Activated T-cell treated with anti-CD3 and anti-CD28 coated beads, Interleukin-2, amount 50 U/mL, for 48 hours (primary cell): Measurements from ENCODE around the gene BST1.
"Not testable (repeated sequence)": the region's sequence is repeated elsewhere in the genome, so short reads cannot be mapped to it uniquely, and the experiment has no call there.

Experiments
- DNase-seq, 2 experiments: peaks; one replicate each; pipeline ENCODE4 v3.0.0-alpha.2; 2020

Gene BST1

DNA sequence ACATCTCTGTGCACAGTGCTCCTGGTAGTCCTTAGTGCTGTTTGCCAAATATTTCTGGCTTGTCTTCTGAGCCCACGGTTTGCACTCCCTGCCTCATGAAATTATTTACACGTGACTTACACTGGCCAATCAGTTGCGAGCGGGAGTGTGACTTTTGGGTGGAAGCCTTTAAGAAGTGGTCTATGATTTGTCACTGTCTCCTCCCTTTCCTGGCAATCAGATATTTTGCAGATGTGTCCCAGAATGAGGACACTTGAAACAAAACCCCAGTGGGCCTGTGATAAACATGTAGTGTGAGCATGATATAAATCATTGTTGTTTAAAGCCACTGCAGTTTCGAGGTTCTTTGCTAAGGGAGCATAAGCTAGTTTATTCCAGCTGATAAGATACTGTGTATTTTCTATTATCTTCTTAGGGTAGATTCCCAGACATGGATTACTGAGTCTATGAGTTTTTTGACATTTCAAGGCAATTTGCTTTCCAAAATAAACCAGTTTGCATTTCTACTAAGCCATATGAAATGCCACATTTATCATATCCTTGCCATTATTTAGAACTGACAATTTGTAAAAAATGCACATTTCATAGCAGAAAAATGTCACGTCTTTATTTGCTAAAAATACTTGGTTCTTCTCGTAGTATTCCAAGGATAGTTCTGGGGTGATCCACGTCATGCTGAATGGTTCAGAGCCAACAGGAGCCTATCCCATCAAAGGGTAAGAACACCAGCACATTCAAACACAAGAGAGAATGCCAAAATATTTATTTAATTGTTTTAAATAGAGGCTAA is 12.0 kb downstream of the BST1 start:
- no peak for DNase-seq

DNA sequence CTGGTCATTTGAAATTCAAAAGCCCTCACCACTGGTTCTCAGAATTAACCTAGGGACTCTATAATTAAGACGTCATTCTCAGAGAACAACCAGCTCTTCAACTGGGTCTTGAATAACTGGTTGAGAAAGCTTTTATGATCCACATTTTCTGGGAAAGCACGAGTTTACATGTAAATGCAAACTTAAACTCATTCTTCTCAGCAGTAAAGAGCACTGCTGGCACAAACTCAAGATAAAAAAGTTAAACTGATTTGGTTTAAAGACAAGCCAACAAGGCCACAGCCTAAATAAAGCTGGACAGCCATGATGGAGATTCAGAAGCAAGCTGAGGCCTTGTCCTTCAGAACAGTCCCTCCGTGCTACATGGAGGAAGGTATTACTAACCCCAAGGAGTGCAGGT is 13.2 kb downstream of the BST1 start:
- no peak for DNase-seq

DNA sequence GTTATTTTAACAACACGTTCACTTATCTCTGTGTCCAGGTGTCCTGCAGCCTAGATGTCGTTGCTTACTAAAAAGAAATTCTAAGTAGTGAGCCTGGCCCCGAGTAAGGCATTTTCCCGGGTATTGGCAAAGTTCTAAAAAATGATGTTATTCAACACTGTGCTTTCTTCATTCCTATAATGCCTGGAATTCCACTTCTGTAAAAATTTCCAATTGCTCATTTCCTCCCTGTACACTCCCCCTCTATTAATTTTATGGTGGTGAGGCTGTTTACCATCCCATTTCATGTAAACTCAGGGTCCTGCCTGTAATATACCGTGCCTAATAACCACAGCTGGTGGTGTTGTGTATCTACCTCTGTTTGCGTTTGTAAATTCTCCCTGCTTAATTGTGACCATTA is 14.2 kb downstream of the BST1 start:
- DNase-seq, result no peak

DNA sequence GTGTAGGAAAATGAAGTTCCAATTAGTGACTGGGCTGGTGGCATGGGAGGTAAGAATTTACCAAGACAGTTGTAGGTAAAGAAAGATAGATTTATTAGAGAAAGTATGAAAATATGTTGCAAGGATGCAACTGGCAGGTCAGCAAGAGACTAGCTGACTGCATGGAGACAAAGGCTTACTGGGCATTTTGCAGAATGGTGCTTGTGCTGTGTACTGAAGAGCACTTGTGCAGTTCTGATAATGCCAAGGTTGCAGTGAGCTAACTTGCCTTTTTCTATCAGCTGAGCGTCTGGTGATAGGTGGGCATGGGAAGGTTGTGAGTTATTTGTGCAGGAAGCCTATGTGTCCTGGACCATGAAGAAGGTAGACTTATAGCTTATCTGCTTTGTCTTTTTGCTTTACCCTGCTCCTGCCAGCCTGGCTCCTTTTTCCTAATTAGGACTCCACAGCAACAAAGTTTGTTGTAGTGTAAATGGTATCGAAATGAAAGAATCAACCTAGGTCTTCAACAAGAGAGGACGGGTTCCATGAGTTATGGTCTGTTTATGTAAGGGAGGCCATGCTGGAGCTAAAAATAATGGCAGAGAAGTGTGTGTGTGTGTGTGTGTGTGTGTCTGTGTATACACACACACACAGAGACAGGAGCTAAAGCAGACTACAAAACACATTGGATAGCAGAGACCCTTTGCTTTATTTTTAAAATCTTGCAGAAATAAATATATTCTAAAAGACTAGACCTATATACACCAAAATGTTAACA is 15.0 kb downstream of the BST1 start:
- no peak for DNase-seq

DNA sequence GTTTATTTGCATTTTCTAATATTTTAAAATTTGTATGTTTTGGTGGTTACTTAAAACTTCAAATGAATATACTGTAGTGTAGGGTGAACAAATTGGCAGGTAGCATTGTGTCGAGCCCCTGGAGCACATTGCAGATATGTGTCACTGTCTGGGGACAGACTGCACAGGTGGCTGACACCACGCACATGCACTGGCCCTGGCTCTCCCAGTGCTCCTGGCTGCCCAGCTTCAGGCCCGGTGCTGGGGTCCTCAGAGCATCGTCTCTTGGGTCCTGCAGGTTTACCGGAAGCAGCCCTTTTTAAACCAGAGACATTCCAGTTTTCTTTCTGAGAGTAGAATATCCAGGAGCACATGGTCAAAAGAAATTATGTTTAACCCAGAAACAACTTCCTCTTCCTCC is 15.6 kb downstream of the BST1 start:
- no peak for DNase-seq

DNA sequence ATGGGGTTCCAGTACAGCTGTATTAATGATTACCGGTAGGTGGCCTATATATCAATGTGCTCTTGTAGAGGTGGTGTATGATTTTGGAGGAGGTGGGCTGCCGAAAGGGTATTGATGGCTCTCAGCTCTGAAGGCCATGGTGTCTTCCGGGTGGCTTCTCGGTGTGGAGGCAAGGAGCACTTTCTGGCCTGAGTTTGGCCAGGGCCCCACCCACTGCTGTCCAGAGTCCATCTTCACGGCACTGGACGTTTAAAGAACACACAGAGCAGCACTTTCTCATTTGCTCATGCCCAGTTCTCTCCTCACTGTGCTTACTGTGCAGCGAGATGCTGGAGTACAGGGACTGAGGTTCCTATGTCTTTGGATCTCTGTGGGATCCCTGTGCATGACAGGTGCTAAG is 16.1 kb downstream of the BST1 start:
- no peak for DNase-seq

DNA sequence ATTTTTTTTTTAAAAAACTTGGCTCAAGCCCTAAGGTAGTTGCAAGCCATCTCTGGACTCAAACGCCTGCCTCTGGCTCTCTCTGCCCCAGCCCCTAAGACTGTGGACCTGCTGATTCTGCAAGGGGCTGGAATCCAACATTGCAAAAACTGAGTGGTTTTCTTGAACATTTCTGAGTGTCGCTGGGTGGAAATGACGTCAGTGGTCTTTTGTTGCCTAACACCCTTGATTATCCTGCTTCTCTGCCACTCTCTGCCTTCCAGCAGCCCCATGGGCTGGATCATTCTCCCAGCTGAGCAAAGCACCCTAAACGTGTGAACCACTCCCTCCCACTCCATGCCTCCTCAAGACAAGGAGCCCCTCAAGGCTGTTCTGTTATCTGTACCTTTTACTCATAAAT is 16.6 kb downstream of the BST1 start:
- no peak for DNase-seq

DNA sequence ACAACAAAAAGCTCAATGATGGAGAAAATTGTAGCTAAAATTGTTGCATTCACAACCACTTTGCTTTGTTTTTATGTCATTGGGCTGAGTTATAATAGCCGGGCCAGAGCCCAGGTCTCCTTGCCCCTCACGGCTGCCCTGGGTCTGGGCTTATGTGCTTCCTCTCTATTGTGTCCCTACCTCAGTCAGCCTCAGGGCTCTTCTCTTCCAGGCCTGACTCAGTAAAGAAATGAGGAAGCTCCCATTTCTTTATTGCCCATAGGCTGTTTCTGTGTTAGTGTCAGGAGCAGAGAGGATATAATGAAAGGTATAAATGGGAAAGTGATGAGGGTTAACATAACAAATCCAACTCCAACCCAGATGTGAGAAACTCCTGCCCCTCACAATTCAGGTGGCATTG is 18.0 kb downstream of the BST1 start:
- no peak for DNase-seq

DNA sequence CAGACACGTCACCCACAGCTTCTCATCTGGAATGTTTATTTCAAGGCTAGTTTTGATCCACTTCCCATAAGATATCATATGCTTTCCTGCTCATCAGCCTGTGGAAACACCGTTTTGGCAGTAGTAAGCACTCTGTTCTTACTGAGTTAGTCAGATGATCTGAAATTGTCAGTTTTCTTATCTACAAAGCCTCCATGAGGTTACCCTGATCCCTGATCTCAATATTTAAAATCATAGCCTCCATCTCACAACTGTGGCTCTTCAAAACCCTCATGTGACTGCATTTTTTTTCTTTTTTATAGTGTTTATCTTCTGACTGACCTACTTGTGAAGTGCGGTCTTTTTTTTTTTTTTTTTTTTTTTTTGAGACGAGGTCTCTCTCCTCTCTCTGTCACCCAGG is 22.7 kb downstream of the BST1 start:
- no peak for DNase-seq

DNA sequence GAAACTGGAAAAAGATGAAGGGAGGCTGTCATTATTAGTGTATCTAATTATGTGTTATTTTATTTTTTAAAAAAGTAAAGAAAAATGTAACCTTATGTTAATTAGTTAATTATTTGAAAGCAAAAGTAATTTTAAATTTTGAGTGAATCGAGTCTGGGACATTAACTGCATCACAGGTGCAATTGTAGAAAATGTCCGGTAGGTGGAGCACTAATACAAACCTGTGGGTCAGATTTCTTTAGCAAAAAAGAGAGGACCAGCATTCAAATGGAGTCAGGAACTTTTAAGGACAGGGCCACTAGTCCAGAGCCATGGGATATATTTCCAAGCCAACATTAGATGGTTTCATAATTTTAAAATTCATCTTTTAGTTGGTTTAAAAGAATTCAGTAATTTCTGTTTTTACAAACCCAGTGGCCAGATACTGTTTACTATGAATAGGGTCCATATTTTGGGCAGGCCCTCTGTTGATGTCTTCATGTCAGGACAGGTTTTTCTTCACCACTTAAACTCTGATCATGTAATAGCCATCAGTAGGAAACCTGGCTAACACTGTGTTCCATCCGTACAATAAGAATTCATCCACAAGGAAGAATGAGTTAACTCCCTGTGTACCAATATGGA is 27.2 kb downstream of the BST1 start:
- DNase-seq, result no peak

DNA sequence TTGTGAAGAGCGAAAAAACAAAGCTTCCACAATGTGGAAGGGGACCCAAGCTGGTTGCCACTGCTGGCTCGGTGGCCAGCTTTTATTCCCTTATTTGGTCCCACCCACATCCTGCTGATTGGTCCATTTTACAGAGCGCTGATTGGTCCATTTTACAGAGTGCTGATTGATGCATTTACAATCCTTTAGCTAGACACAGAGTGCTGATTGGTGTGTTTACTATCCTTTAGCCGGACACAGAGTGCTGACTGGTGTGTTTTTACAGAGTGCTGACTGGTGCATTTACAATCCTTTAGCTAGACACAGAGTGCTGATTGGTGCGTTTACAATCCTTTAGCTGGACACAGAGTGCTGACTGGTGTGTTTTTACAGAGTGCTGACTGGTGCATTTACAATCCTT is 30.2 kb downstream of the BST1 start:
- not testable (repeated sequence) for DNase-seq

DNA sequence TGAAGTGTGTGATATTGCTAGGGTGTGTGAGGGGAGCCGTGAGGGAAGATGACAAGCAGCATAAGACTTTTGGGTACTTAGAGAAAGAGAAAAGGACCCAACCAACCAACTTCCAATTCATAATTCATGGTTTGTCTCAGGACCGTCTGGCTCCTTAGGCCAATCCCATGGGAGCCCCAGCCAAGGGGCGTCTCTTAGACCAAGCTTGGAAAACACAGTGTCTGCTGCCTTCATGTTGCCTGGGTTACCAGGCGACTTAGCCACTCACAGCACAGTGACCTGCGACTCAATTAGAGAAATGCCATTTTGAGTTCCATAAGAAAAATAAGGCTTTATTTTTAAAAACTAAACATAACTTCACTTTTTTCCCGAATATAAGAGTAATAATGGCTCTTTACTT is 32.7 kb downstream of the BST1 start:
- DNase-seq, result no peak

DNA sequence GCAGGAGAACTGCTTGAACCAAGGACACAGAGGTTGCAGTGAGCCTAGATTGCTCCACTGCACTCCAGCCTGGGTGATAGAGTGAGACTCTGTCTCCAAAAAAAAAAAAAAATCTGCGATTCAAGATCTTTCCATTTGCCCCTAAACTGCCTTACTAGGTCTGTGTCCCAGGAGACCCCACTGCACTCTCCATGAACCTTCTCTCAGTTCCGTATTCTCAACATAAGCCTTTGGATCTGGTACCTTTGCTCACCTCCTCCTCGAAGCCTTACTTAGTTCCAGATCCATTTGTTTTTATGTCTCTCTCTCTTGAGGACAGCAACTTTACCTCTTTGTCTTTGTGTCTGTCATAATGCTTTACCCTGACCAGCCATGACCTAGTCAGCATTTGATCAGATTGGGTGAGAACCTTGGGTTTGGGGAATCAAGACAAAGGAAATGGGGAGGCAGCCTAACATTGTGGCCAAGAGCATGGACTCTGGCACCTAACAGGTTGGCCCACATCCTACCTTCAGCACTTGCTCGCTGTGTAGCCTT is 33.7 kb downstream of the BST1 start:
- DNase-seq, result no peak

DNA sequence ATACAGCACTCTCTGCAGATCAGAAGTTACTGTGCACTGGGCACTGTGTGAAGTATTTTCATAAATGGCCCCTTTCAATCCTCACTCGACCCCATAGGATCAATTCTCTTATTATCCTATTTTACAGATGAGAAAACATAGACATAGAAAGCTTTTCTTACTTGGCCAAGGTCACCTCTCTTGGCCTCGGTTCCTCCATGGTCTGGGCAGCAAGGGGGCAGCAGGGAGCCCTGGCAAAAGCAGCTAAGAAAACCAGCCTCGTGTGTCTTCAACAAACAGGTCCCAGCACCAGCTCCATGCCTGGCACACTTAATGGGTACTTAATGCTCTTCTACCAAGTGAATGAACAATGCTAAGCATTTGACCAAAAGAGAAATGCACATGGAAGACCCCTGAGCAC is 34.4 kb downstream of the BST1 start:
- DNase-seq, result no peak

DNA sequence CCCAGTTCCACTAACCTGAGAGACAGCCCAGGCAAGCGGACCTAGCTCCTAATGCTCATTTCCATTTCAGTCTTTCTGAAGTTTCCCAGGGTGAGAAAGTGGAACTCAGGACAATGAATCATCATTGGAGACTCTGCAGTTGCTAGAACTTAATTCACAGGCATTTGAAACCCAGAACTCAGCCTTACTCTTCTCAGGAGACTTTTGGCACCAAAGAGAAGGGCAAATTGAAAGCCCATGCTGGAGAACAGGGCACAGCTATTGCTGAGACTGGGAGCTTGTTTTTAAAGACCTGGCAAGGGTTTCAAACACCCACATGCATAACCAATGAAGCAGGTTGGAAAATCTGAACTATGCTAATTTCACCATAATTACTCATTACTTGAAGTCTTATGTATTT is 36.0 kb downstream of the BST1 start:
- peak; percentile 44 to 48 for DNase-seq

DNA sequence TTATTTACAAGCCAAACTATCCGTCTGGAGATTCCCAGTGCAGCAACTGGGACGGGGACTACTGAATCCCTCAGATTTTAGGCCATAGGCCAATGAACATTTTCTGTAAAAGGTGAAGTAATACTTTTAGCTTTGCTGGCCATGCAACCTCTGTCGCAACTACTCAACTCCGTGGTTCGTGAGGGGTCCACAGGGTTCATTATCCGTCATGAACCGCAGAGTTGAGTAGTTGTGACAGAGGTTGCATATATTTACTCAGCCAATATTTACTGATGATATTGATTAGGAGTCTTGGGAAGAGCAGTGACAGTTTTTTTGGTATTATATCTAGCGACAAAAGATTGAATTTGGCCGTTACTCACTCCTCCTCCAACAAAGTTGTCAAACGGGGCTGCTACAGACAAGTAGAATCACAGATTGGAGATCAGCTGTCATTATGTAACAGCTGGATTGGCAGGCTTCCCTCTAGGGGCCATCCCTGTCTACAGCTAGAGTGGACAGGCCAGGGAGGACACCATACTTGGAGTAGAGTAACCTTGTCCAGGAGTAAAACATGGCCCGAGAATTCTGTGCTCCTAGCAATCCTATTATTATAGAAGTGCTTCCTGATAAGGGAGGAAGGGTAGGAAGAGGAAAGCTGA is 38.0 kb downstream of the BST1 start:
- no peak for DNase-seq

DNA sequence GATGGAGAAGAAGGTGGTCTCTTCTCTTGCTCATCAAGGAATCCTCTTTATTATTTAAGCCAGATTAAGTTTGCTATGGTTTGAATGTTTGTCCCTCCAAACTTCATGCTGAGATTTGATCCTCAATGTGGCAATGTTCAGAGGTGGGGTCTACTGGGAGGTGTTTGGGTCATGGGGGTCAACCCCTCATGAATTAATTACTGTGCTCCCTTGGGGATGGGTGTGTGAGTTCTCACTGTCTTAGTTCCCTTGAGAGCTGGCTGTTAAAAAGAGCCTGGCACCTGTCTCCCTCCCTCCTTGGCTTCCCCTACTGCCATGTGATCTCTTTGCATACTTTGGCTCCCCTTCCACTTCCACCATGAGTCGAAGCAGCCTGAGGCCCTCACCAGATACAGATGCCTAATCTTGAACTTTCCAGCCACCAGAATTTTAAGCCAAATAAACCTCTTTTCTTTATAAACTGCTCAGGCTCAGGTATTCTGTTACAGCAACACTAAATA is 39.3 kb downstream of the BST1 start:
- DNase-seq, result no peak

DNA sequence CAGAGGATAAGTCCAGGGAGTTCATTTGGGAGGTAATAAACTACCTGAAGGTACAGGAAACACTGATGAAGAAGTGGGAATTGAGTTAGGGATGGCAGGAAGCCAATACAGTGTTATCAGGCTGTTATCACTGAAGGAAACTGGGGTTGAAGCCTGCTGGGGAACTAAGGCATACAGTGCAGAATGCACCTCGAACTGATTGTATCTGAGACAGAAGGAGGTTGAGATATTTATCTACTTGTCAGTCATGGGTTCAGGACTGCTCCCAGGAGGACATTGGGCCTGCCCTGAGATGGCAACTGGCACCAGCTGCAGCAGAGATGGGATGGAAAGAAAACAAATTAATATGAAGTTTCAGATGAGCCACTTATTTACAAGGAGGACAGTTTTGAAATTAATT is 39.8 kb downstream of the BST1 start:
- no peak for DNase-seq

DNA sequence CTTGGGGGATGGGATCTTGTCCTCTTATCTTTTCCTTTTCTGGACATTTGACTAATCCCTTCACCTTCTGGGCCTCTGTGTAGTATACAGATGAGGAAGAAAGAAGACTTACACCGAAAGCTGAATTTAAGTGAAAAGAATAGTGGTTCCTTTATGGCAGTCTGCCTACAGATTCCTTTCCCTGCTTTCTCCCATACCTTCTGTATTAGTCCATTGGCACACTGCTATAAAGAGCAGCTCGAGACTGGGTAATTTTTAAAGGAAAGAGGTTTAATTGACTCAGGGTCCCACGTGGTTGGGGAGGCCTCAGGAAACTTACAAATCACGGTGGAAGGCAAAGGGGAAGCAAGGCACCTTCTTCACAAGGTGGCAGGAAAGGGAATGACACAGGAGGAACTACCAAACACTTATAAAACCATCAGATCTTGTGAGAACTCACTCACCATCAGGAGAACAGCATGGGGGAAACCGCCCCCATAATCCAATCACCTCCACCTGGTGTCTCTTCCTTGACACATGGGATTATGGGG is 41.2 kb downstream of the BST1 start:
- no peak for DNase-seq

DNA sequence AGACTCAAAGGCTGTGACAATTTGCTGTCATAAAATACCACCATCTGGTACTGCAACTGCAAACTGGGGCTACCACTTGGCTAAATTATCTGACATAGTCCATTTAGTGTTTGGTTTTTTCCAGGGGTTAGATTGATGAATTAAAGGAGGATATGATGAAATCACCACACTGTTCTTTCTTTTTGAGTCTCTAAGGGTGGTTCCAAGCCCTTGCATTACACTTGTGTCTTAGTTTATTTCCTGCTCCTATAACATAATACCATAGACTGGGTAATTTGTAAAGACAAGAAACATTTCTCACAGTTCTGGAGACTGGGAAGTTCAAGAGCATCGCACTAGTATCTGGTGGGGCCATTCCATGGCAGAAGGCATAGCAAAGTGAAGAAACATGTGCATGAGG is 43.2 kb downstream of the BST1 start:
- no peak for DNase-seq

DNA sequence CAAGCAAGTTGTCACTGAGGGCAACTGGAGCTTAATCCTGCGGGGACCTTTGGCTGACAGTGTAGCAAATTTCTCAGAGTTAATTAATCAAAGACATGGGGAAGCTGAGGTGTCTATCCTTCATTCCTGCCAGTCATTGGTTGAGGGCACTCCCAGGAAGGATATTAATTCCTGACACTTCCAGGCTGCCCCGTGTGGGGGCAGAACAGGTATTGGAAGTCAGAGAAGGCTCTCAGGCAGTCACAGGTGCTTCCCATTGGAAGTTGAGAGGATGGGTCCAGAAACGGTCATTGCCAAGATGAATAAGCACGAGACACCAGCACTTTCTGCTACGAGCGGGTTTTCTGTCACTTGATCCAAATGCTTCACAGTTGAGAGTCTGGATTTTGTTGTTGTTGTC is 46.1 kb downstream of the BST1 start:
- DNase-seq, result no peak

DNA sequence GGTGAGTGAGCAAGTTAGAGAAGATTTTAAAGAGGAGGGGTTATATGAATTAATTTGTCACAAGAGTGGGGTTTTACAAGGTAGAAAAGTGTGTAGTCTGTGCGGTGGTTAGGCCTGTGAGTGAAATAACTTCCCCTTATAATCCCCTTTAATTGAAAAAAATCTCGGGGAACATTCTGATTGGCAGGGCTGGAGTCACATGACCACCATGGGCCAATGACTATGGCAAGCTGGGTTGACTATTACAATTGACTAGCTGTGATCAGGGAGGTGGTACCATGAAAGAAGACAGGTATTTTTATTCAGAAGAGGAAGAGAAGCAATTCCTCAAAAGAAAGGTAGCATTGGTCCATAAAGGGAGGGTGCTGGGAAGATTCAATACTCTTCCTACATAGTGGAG is 48.3 kb downstream of the BST1 start:
- DNase-seq, result no peak

DNA sequence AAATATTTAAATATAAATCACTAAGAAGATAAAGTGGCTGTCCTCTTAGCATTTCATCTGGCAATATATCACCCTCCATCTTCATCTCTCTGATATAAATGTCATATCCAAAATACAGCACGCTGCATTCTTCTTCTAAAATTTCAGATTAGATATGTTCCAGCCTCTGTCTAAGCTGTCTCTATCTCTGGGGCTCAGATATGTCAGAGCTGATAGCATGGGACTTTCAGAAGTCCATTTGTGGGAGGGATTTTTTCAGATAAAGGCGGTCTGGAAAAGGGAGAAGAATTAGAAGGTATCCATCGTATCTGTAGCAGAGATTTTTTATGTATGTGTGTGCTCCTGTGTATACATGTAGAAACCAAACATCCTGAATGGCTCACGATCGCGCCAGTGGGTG is 50.2 kb downstream of the BST1 start:
- DNase-seq, result no peak
